Activated CD4-positive, alpha-beta T cell treated with anti-CD3 and anti-CD28 coated beads, Interleukin-2, amount 50 U/mL, for 4 hours (primary cell): ENCODE data around the gene ANAPC5.
"Not testable (repeated sequence)": the region's sequence is repeated elsewhere in the genome, so short reads cannot be mapped to it uniquely, and the experiment has no call there.

Source experiments
- DNase-seq, 2 experiments: peaks; one replicate each; pipeline ENCODE4 v3.0.0-alpha.2; 2020

Gene ANAPC5

DNA sequence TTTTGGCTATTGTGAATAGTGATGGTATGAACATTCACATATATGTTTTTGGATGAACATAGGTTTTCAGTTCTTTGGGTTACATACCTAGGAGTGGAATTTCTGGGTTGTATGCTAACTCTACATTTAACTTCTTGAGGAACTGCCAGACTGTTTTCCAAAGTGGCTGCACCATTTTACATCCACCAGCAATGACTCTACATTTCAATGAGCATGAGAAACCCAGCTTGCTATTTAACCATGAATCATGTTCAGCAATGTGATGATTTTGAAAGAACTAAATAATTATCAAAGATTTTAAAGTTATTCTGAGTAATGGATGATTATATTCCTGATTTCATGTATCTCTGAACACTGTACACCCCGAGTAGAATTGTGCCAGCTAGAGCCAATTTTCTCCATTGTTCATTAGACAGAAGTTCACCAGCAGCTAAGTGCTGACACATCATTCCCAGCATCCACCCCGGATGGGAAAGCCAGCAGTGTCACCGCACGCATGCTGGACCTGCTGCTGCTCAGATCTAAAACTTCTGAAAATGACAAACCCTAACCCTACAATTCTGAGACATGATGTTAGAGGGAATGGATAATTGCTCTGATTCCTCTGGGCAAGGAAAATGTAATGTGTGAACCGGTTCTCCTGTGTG, 13.3 kb upstream of the ANAPC5 start:
- DNase-seq, result no peak

DNA sequence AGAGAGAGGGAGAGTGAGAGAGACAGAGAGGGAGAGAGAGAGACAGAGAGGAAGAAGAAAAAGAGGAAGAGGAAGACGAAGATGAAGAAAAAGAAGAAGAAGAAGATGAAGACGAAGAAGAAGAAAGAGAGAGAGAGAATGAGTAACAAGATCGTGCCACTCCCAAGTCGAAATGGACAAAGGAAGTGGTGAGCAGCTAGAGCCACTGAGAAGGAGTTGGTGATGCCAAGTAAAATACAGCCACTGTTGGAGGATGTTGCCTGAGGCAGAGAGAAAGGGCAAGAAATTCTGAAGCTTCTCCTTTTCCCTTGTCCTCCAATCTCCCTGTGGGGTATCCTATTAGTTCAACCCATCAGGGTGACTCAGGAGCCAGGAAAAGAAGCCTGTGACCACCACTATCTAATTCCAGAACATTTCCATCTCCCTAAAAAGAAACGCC, 12.5 kb upstream of the ANAPC5 start:
- DNase-seq, result no peak

DNA sequence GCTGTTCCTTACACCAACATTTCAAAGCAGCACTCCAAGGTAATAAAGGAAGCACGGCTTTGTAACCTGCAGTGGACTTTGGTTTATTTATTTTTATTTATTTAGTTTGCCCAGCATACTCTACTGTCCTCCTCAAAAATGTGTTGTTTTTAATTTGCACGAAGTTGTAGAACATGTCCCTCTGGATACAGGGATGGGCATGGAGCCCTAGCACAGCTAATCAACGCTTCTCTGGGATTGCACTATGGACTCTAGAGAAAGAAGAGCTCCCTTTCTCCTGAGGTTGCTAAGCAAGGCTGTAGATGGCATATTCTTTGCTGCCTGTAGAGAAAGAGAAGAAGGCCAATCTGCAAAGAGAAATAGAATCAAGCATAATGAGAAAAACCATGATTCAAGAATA, 5.9 kb upstream of the ANAPC5 start:
- DNase-seq, result no peak

- no peak for DNase-seq
These were observed 5.1 kb upstream of the ANAPC5 start for GRCh38 chr12:121357331-121357730.

- no peak for DNase-seq
These were observed 4.4 kb upstream of the ANAPC5 start for GRCh38 chr12:121356657-121357056.

GRCh38 chr12:121355818-121356217, 3.6 kb upstream of the ANAPC5 start:
- DNase-seq, result no peak

- no peak for DNase-seq
These were observed 439 bp upstream of the ANAPC5 start for GRCh38 chr12:121352682-121353018.

GRCh38 chr12:121346747-121347146, 5.5 kb downstream of the ANAPC5 start:
- DNase-seq, result no peak

DNA sequence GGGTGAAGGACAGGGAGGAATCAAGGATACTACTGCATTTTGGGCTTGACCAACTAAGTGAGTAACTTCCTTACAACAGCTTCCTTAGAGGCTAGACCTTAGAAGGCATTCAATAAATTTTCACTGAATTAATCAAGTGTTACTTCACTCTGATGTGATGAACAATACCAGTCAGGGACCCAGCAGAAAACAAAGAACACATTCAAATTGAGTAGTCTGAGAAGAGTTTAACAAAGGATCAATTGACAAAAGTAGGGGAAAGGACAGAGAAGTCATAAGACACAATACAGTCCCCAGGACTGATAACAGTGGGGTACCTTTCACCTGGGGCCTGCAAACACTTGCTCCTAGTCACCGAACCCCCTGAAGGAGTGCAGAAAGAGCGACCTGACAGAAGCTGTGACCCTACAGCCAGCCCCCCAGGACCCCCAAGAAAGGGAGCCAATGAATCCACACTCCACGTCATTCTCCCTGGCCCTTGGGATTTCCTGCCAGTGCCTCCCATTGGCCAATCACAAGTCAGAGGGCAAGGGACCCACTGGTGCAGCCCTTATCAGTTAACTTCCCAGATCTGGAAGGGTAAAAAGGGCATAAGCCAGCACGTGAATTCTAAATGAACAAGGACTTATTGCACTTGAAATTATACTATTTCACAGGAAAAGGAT, 6.9 kb downstream of the ANAPC5 start:
- DNase-seq, result no peak

DNA sequence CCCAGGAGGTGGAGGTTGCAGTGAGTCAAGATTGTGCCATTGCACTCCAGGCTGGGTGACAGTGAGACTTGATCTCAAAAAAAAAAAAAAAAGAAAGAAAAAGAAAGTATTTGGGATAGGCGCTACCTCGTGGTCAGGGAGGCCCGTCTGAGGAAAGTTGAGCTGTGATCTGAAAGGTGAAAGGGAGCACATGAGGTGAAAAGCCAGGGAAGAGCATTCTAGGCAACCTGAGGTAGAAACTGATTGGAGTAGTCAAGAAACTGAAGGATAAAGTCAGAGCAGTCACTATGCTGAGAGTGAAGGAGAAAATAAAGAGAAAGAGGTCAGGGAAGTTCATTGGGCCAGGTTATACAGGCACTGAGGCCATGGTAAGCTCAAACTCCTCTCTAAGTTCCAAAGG, 7.7 kb downstream of the ANAPC5 start:
- DNase-seq, result no peak

GRCh38 chr12:121337416-121337815, 14.8 kb downstream of the ANAPC5 start:
- no peak for DNase-seq

DNA sequence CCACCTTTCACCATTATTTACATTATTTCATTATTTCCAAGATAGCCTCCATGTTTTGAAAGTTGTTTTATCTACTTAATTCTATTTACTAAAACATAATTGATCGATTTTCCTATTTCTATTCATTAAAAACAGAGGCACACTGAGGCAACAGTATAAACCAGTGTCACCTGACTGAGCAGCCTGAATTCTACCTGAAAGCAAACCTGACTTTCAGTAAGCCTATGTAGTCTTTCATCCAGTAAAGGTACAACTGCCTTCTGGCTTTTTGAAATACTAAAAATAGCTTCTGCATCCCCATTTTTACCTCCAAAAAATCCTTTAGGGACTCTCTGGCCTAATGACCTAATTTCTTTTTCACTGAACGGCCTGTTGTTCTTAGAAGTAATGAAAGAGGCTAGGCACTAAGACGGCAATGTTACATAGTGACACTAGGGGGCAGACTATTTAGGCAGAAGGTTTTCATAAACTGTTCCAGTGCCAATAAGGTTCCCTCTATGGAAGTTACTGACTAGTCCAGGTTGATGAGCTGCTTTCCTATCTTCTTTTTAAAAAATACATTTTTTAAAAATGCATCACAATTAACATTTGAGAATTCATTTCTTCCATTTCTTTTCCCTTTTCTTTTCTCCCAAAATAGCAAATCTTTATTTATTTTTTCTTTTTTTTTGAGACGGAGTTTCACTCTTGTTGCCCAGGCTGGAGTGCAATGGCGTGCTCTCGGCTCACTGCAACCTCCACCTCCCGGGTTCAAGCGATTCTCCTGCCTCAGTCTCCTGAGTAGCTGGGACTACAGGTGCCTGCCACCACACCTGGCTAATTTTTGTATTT, 17.5 kb downstream of the ANAPC5 start:
- no peak for DNase-seq

- no peak for DNase-seq
These were observed 18.5 kb downstream of the ANAPC5 start for GRCh38 chr12:121333747-121334146.

DNA sequence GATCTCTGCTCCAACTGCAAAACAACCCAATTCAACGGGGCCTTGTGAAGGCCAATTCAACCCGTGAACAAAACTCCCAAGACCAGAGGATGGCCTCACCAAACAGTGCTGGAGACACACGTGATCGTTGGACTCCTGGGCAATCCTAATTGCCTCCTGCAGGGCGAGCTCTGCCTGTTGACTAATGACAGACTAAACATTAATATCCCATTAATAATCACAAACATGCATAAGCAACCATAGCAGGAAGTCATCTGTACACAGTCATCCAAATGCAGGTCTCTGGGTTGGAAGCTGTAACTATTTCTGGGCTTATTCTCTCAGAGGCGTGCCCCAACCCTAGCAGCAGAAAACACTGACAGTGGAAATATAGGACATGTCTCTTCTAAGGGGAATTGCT, 21.0 kb downstream of the ANAPC5 start:
- no peak for DNase-seq

- no peak for DNase-seq
These were observed 21.5 kb downstream of the ANAPC5 start for GRCh38 chr12:121330692-121331091.

- DNase-seq, result no peak
These were observed 22.0 kb downstream of the ANAPC5 start for GRCh38 chr12:121330195-121330594.

- no peak for DNase-seq
These were observed 23.6 kb downstream of the ANAPC5 start for GRCh38 chr12:121328620-121329019.

DNA sequence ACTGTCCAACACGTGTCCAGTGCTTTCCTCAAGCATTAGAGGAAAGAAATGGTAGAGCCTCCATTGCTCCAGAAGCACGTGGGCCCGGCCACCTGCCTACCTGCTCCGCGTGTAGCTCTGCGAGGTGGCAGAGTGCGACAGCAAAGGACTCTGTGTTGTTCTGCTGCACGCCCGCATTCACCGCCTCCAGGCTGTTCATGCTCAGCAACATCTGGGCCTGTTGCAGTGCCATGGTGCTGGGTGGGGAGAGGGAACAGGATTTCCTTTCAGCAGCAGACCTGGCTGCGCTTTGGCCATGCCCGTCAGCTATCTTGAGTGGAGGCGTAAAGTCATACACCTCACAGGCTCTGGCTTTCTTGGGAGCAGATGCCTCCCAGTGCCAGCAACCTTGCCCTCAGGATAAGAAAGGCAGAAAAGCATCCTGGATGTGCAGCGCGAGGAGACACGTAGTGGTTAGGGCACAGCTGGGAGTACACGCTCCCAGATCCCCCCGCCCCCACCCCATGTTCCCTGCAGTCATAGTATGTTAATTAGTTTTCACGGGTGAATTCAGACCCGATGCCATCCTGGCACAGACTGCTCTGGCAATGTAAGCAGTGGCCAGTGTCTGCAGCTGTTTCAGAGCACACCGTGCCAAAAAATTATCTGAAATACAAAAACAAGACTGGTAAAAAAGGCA, 25.1 kb downstream of the ANAPC5 start:
- DNase-seq, result no peak

- DNase-seq, result no peak
These were observed 26.3 kb downstream of the ANAPC5 start for GRCh38 chr12:121325922-121326396.

DNA sequence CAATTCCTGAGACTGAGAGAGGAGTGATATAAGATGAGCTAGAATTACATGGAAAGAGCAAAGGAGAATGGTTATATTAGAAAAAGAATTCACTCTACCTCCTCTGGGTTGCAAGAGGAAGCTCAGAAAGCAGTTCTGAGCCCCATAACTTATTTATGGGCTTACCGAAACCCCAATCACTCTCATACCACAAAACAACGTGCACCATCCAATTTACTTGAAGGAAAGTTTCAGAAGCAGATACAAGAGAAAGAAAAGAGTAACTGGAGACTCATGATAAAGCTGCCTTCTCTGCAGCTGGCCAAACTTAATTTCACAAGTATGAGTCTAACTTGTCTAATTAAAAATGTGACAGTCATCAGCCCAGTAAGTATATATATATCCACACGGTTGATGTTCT, 28.3 kb downstream of the ANAPC5 start:
- DNase-seq, result no peak

- no peak for DNase-seq
These were observed 34.1 kb downstream of the ANAPC5 start for GRCh38 chr12:121318121-121318520.

DNA sequence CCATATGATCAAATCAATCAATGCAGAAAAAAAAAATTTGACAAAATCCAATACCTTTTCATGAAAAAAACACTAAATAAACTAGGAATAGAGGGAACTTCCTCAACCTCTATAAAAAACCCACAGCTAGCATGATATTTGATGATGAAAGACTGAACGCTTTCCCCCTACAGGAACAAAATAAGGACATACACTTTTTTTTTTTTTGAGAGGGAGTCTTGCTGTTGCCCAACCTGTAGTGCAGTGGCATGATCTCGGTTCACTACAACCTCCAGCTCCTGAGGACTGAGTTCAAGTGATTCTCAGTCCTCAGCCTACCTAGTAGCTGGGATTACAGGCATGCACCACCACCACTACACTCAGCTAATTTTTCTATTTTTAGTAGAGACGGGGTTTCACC, 37.8 kb downstream of the ANAPC5 start:
- DNase-seq, result no peak

GRCh38 chr12:121310231-121310630, 42.0 kb downstream of the ANAPC5 start:
- DNase-seq, result not testable (repeated sequence)
